ENCODE measurements around the gene UPB1. TPM values are rescaled to one million over a fixed set of nuclear protein-coding genes. Genes with fewer than 3 reads are reported as not detected.

The UPB1 gene
- polyA plus RNA-seq, 3 donors from 2014 or later, result not detected

DNA sequence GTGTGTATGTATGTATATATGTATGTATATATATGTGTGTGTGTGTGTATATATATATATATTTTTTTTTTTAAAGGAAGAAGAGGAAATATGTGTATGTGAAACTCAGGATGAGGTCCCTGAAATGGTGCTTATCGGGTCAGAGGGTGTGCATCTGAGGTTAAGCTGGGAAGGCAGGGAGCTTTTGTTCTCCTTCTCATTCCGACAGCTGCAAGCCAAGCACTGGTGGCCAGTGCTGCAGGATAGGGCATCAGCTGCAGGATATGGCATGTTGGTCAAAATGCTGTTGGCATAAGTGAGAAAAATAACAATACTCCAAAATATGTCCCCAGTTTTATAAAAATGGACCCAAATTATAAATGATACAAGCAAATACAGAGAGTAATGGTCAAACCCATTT lies 68.1 kb downstream of the UPB1 start:
- Mint-ChIP-seq H3K27me3 (ENCODE audit: low read depth in 3 of 3) (no peaks in the 10 kb centered on the region), H3K9me3 (no peaks in the 10 kb centered on the region)

DNA sequence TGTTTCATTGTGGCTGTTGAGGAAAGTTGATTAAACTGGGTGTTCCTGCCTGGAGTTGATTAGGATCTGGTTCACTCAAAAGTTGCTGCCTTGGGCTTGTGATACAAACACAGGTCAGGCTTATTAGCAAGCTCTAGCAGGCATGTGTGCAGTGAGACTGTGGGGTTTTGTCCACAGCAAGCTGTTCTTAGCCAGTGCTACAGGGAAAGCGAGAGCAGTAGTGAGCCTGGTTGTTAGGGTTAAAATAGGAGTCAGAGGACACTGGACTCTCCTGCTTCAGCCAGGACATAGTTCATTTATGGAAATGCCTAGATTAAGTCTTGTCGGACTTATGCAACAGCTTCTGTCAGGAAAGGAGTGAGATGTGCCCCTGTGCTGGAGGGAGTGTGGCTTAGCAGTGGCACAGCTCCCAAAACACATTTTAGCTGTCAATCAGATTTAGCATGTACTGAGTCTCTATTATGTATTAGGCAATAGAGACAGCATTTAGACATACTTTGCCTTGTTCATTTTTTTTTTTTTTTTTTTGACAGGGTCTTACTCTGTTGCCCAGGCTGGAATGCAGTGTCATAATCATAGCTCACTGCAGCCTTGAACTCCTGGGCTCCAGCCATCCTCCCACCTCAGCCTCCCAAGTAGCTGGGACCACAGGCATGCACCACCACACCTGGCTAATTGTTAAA lies 69.4 kb downstream of the UPB1 start:
- peaks cover 0 to 6% (median 4%) of the 10 kb centered on the region in 3 donors for H3K36me3 Mint-ChIP-seq
- no peaks in the 10 kb centered on the region for H3K9me3 Mint-ChIP-seq
- H3K27ac Mint-ChIP-seq, result peak overlapping the region; percentile 7 to 83 (median 51)
- peaks cover 29 to 57% of the 10 kb centered on the region in 2 donors for H3K4me1 Mint-ChIP-seq
- H3K27me3 Mint-ChIP-seq (ENCODE audit: low read depth in 3 of 3), result no peaks in the 10 kb centered on the region
- DNase-seq, result no peak
- peak overlapping the region in 2 of 5 donors; percentile 27 to 35 for H3K4me3 Mint-ChIP-seq

More for the DNA sequence above, 68.1 kb downstream of the UPB1 start:
- no peak for DNase-seq
- no peak overlapping the region for H3K4me3 Mint-ChIP-seq
- peaks cover 0 to 15% (median 4%) of the 10 kb centered on the region in 3 donors for H3K36me3 Mint-ChIP-seq
- H3K27ac Mint-ChIP-seq, result no peak overlapping the region
- H3K4me1 Mint-ChIP-seq, result peaks cover 38 to 70% of the 10 kb centered on the region in 2 donors

DNA sequence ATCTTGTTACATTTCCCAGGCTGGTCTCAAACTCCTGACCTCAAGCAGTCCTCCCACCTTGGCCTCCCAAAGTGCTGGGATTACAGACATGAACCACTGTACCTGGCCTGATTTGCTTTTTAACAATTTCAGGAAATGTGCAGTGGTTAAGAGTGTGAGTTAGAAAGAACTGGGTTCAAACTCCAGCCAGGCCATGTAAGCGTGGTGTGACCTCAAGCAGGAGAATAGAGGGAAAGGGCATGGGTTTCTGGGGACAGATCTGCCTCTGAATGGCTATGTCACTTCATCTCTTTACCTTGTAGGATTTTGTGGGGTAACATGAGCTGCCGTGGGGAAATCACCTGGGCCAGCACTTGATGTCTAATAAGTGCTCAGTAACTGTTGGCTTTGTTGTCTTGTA lies 69.9 kb downstream of the UPB1 start:
- H3K4me1 Mint-ChIP-seq, result peaks cover 29 to 51% of the 10 kb centered on the region in 2 donors
- DNase-seq, result no peak
- no peaks in the 10 kb centered on the region for H3K27me3 Mint-ChIP-seq (ENCODE audit: low read depth in 3 of 3)
- no peak overlapping the region for H3K4me3 Mint-ChIP-seq
- peak overlapping the region in 1 of 6 donors; percentile 15 for H3K27ac Mint-ChIP-seq
- peaks cover 0 to 9% (median 4%) of the 10 kb centered on the region in 3 donors for H3K36me3 Mint-ChIP-seq
- no peaks in the 10 kb centered on the region for H3K9me3 Mint-ChIP-seq

DNA sequence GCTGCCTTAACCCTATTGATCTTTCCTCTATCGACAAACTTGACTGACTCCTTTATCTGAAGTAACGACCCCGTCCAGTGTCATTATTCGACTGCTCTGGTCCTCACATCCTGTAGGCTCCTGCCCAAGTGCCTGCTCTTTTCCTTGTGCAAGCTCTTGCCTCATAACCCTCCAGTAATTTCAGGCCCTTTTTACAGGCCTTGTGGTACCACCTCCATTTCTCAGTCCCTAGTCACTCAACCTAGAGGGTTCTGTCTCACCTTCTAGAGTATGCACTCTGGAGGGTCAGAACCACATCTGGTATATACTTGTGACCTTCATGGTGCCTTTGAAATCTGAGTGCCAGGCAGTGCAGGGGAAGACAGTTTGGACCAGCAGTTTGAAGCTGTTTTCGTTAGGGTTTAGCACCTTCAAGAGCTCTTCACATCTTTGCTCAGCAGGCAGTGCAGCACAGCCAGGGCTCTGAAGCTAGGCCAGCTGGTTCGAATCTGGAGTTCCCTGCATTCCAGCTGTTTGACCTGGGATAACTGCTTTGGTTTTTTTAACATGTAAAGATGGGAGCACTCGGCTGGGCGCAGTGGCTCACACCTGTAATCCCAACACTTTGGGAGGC lies 71.9 kb downstream of the UPB1 start:
- Mint-ChIP-seq H3K36me3 (peaks cover 0 to 16% (median 12%) of the 10 kb centered on the region in 3 donors), H3K27ac (peak overlapping the region in 4 of 6 donors; percentile 22 to 67 (median 37)), H3K9me3 (no peaks in the 10 kb centered on the region), H3K27me3 (ENCODE audit: low read depth in 3 of 3) (no peaks in the 10 kb centered on the region), H3K4me1 (peaks cover 27 to 44% of the 10 kb centered on the region in 2 donors), H3K4me3 (no peak overlapping the region)
- no peak for DNase-seq

DNA sequence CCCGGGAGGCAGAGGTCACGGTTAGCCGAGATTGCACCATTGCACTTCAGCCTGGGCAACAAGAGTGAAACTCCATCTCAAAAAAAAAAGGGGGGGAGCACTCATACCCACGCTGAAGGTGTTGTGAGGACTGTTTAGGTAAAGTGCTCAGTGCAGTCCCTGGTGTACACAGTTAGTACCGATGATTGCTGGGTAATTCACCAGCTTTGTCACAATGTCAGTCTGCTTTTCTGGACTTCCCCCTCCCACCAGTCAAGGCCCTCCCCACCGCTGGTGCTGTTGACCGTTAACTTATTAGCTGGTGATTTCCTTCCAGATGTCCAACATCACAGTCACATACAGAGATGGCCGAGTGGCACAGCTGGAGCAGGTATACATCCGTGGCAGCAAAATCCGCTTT lies 72.5 kb downstream of the UPB1 start:
- Mint-ChIP-seq H3K4me1 (peaks cover 25 to 40% of the 10 kb centered on the region in 2 donors), H3K27ac (no peak overlapping the region), H3K4me3 (no peak overlapping the region), H3K27me3 (ENCODE audit: low read depth in 3 of 3) (no peaks in the 10 kb centered on the region), H3K36me3 (peaks cover 0 to 21% (median 13%) of the 10 kb centered on the region in 3 donors), H3K9me3 (no peaks in the 10 kb centered on the region)
- DNase-seq, result no peak

DNA sequence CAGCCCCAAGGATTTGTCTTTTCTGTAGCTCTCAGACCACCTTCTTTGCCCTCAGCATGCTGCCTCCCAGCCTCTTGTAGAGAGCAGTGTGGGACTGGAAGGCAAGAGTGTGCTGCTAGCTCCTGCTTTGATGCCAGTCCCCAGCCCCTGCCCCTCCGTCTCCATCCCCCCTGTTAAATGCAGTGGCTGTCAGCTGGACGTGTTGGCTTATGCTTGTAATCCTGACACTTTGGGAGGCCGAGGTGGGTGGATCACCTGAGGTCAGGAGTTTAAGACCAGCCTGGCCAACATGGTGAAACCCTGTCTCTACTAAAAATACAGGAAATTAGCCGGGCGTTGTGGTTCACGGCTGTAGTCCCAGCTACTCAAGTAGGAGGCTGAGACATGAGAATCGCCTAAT lies 76.1 kb downstream of the UPB1 start:
- H3K4me3 Mint-ChIP-seq, result no peak overlapping the region
- peaks cover 8 to 11% of the 10 kb centered on the region in 2 donors for H3K4me1 Mint-ChIP-seq
- no peaks in the 10 kb centered on the region for H3K9me3 Mint-ChIP-seq
- DNase-seq, result no peak
- H3K36me3 Mint-ChIP-seq, result peaks cover 0 to 40% (median 33%) of the 10 kb centered on the region in 3 donors
- no peak overlapping the region for H3K27ac Mint-ChIP-seq
- H3K27me3 Mint-ChIP-seq (ENCODE audit: low read depth in 3 of 3), result no peaks in the 10 kb centered on the region

DNA sequence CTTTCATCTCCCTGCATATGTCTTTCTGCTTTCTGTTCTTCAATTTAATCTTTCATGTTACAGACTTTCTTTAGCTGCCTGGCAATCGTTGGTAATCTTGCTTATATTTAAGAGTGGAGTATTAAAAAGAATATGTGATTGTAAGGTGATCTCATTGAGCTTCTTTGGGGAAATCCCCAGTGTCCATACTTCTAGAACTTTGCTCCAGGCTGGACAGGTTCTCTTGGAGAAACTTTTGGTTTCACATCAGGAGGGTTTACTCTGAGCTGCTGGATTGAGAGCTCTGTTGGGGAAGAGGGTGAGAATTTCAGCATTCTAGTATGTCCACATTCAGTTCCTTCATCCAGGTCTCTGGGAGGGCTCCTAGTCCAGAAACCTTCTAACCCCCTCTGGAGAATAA lies 81.6 kb downstream of the UPB1 start:
- H3K27ac Mint-ChIP-seq, result peak overlapping the region in 1 of 6 donors; percentile 60
- H3K4me3 Mint-ChIP-seq, result no peak overlapping the region
- no peak for DNase-seq
- H3K9me3 Mint-ChIP-seq, result no peaks in the 10 kb centered on the region
- no peaks in the 10 kb centered on the region for H3K27me3 Mint-ChIP-seq (ENCODE audit: low read depth in 3 of 3)
- H3K4me1 Mint-ChIP-seq, result no peaks in the 10 kb centered on the region
- peaks cover 0 to 26% (median 24%) of the 10 kb centered on the region in 3 donors for H3K36me3 Mint-ChIP-seq

Other genes with a start within 250 kb of the UPB1 start
- 10 to 100 TPM in 1 of 3 donors, 1 to 10 TPM in 2; 3.0 to 17.6 (median 5.3) TPM for gene SPECC1L, start 224.5 kb upstream of the UPB1 start, polyA plus RNA-seq
- gene ADORA2A, start 67.7 kb upstream of the UPB1 start, polyA plus RNA-seq, result 1 to 10 TPM; 4.6 to 6.8 (median 5.3) TPM
- gene GUCD1, start 59.8 kb downstream of the UPB1 start, polyA plus RNA-seq, result 10 to 100 TPM; 41.1 to 65.1 (median 64.1) TPM
- 100 to 1,000 TPM in 2 of 3 donors, 10 to 100 TPM in 1; 56.6 to 116 (median 113) TPM for gene SNRPD3, start 60.7 kb downstream of the UPB1 start, polyA plus RNA-seq
- gene LRRC75B, start 97.7 kb downstream of the UPB1 start, polyA plus RNA-seq, result 1 to 10 TPM; 2.1 to 2.9 (median 2.7) TPM
- gene GGT1, start 107.9 kb downstream of the UPB1 start, polyA plus RNA-seq, result 1 to 10 TPM in 2 of 3 donors, not detected in 1; 1.2 to 4.8 TPM

Measured in immature natural killer cell (primary cell).